GM18858 (cell line): ENCODE measurements around the gene SLC6A12.
"Not testable (repeated sequence)": the region's sequence is repeated elsewhere in the genome, so short reads cannot be mapped to it uniquely, and the experiment has no call there.

Experiments used
- ATAC-seq: cut with Tn5 transposase; IDR thresholded peaks from one replicate; pipeline ENCODE4 v1.9.1; 2021; ENCODE audit not compliant: unreplicated experiment

The SLC6A12 gene

DNA sequence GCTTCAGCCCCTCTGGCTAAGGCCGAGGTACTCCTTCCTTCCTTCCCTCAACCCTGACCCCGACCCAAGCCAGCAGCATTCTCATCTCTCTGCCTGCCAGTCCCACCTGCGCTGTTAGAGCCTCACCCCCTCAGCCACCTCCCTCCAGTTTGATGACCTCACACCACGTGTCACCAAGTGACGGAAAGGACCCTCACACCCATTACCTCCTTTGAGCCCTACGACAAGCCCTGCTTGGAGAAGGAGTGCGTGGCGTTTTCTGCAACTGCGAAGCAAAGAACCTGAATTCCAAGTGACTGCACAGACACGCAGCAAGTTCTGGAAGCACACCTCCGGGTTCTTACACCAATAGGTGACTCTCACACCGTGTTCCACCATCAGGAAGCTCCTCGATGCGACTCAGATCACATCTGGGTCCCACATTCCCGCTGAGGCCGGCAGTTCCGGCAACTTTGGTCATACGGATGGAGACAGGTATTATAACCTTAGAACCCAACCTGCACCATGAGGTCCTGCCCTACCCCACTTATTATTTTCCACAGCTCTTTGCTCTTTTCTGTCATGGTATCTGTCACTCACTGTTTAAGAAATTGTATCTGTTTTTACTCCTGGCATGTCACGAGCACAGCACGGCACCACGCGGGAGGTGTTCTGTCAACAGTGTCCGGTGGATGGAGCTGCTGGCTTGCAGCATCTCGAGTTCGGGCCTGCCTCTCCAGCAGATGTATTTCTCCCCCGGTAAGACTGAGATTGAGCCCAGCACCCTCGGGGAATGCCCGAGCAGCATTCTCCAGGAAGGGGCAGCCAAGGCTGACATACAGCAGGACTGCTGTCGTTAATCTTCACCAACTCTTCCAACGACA lies 5.0 kb upstream of the SLC6A12 start:
- no peak for ATAC-seq

DNA sequence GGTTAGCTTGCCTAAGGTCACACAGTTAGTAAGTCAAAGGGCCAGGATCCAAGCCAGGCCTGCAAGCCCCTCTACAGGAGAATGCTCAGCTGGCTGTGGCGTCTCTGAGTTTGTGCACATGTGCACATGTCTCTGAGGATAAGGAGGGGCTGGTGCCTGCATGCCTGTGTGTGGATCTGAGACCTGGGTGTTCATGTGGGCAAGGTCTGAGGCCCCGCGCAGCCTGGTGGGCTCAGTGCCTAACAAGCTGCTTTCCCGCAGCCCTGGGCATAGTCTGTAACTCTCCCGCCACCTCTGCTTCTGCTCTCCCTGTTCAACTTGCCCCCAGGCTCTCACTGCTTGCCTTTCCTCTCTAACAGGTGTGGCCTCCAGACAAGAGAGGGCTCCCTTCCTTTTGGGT lies 4.3 kb upstream of the SLC6A12 start:
- ATAC-seq: no peak

DNA sequence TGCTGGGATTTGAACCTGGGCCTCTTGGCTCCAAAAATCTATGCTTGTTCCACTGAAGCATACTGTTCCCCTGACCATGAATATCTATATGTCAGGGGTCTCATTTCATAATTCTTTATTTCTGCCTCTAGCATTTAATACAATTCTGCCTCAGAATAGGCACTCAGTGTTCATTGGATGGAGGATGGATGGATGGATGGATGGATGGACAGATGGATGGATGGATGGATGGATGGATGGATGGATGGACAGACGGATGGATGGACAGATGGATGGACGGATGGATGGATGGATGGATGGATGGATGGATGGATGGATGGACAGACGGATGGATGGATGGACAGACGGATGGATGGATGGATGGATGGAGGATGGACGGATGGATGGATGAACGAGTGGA lies 3.1 kb upstream of the SLC6A12 start:
- ATAC-seq: not testable (repeated sequence)

GRCh38 chr12:215116-215515 lies 1.2 kb upstream of the SLC6A12 start:
- ATAC-seq: no peak

DNA sequence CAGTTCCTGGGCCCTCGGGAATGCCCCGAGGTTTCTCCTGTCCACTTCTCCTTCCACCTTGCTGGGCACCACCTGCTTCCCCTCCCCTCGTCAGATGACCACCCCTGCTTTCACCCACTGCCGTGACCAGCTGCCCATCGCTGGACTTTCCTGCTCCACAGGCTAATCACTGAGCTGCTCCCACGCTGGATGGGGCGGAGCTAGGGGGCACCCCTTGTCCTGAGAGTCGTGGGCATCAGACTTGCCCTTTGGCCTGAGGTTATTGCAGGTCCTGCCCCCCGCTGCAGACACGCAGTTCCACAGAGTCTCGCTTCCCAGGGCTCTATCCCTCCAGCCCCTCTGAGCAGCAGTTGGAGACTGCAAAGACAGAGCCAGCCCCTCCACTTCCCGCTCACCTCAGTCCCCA lies 427 bp downstream of the SLC6A12 start:
- no peak for ATAC-seq

- no peak for ATAC-seq
Observed at GRCh38 chr12:212715-213526, 1.0 kb downstream of the SLC6A12 start.

DNA sequence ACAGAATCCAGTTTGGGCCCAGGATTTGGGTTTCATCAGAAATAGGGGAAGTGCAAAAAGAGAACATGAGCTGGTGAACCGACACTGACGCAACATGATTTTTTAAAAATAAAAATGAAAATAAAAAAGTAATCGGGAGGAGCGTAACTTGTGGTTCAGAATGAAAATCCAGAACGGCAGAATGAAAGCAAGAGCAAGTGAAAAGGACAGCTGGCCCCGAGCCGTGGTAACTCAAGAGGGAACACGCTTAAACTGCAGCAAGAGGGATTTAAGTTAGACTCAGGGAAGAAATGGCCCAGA lies 1.6 kb downstream of the SLC6A12 start:
- ATAC-seq: no peak

GRCh38 chr12:211639-212414 lies 2.1 kb downstream of the SLC6A12 start:
- no peak for ATAC-seq

DNA sequence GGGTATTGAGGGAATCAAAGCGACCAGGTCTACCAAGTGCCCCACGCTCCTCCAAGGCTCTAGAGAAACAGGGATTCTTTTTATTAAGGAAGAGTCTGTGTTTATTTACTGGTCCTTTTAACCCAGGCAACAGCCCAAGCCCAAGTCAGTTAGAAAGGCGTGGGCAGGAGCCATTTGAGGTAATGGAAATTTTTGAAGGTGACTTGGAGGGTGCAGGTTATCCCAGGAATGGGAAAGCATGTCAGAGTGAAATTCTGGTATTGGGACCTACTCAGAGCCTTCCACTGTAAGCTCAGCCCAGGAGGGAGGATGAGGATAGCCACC lies 2.9 kb downstream of the SLC6A12 start:
- no peak for ATAC-seq

- no peak for ATAC-seq
Observed at GRCh38 chr12:210277-211141, 3.4 kb downstream of the SLC6A12 start.

GRCh38 chr12:209851-210250 lies 4.1 kb downstream of the SLC6A12 start:
- ATAC-seq: no peak

DNA sequence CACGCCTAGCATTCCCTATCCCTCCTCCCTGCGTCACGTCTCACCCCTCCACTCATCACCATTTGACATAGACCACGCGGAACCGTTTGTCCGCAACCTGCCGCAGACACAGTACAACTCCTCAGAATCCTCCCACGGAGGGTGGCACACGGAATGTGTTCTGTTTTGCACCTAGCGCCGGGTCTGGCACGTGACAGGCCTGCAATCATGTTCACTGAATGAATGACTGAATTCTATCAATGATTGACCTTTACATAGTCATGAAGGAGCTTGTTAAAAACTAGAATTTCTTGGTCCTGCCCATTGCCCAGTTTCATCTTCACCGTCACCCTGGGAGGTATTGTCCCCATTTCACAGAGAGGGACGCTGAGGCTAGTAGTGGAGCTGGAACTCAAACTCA lies 4.7 kb downstream of the SLC6A12 start:
- ATAC-seq: no peak

- no peak for ATAC-seq
Observed at GRCh38 chr12:208813-209212, 5.1 kb downstream of the SLC6A12 start.

- no peak for ATAC-seq
Observed at GRCh38 chr12:207804-208203, 6.2 kb downstream of the SLC6A12 start.

- ATAC-seq: no peak
Observed at GRCh38 chr12:206746-207440, 7.1 kb downstream of the SLC6A12 start.

GRCh38 chr12:205026-205425 lies 8.9 kb downstream of the SLC6A12 start:
- no peak for ATAC-seq

- no peak for ATAC-seq
Observed at GRCh38 chr12:204261-204678, 9.7 kb downstream of the SLC6A12 start.

DNA sequence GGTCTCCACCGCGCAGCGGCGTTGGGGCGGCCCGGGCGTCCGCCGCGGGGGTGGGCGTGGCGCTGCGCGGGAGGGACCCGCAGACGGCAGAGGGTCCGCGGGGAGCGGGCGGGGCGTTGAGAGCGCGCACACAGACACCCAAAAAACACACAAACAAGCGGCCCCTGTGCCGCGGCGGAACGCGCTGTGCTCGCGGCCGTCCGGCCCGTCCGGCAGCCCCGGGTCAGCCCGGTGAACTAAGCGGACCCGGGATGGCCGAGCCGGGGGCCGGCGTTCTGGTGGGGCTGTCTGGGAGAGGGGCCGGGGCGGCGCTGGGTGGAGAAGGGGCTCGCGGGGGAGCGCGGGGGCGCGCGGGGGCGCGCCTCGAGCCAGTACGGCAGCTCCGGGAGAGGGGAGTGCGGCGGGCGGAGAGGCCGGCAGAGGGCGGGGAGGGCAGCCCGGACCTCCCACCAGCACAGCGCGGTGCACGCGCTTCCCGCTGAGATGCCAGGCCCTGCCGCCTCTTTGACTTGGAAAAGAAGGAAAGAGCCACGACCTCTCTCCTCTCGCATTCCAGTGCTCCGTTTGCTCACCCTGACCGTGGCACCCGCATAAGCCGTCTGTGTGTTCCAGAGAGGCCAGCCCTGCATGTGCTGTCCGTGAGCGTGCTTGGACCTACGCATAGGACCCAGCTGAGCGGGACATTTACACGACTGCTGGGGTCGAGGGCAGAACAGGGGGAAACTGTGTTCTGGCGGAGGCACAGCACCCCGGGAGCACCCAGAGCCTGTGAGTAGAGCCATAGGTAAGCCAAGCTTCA lies 10.3 kb downstream of the SLC6A12 start:
- no peak for ATAC-seq

DNA sequence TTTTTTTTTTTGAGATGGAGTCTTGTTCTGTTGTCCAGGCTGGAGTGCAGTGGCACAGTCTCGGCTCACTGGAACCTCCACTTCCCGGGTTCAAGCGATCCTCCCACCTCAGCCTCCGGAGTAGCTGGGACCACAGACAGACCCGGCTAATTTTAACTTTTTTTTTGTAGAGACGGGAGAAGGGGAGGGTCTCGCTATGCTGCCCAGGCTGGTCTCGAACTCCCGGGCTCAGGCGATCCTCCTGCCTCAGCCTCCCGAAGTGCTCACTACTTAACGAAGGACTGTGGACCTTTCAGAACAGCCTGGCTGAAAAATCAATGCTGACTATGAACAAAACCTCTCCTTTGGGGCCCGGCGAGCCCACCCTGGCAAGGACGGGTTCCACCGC lies 10.9 kb downstream of the SLC6A12 start:
- no peak for ATAC-seq
